ENCODE measurements around the gene KNL1. TPM values are rescaled to one million over a fixed set of nuclear protein-coding genes. Genes with fewer than 3 reads are reported as not detected.
A peak's percentile ranks its signal among the peaks of the same experiment; 100 is the strongest.

KNL1 gene
- total and polyA plus RNA-seq, 10 of the 15 experiments (the other 5 are each of a cell fraction or from before 2014, with no cell fraction given): 10.9 to 55.5 (median 28.4) TPM

GRCh38 chr15:40569129-40569953, 24.7 kb upstream of the KNL1 start, which contains the start of gene RPUSD2 (continued):
- TF ChIP-seq SKIL (IDR thresholded peaks at IDR 0.05; ENCODE audit: low read depth, poor library complexity, severe bottlenecking): no peak
- TF ChIP-seq MYC (IDR thresholded peaks at IDR 0.05; ENCODE audit: insufficient read depth, insufficient read length, insufficient replicate concordance, low read length, severe bottlenecking): peak; percentile 45
- TF ChIP-seq SIN3A (IDR thresholded peaks at IDR 0.05; ENCODE audit: low read depth, low read length): peak; percentile 97
- peak; percentile 83 for TF ChIP-seq LARP7 (IDR thresholded peaks at IDR 0.05)
- peak; percentile 93 for TF ChIP-seq POLR2A (IDR thresholded peaks at IDR 0.05; ENCODE audit: low read depth, low read length)
- TF ChIP-seq IRF4 (IDR thresholded peaks at IDR 0.05; ENCODE audit: low read depth, low read length): 0 out of 2 replicates have a peak, but pooled peaks have one; percentile 50
- TF ChIP-seq ASH2L (IDR thresholded peaks at IDR 0.05; ENCODE audit: borderline replicate concordance, low read depth): peak; percentile 91; the same call in 1 of the 2 replicates
- peak; percentile 88 for TF ChIP-seq SMAD5 (IDR thresholded peaks at IDR 0.05; ENCODE audit: low read depth)
- TF ChIP-seq ZNF207 (IDR thresholded peaks at IDR 0.05; ENCODE audit: borderline replicate concordance): peak; percentile 62; the same call in 1 of the 2 replicates
- TF ChIP-seq POLR2AphosphoS2 (IDR thresholded peaks at IDR 0.05; ENCODE audit: low read depth, low read length): peak; percentile 75; the same call in 1 of the 2 replicates
- TF ChIP-seq PAX8 (IDR thresholded peaks at IDR 0.05): no peak
- no peak for TF ChIP-seq ATF2 (IDR thresholded peaks at IDR 0.05; ENCODE audit: low read length)
- no peak for TF ChIP-seq SREBF2 (IDR thresholded peaks at IDR 0.05; ENCODE audit: low read length)
- peak; percentile 70 for TF ChIP-seq HCFC1 (IDR thresholded peaks at IDR 0.05; ENCODE audit: low read length)
- TF ChIP-seq MEF2B (IDR thresholded peaks at IDR 0.05; ENCODE audit: partially characterized antibody, poor library complexity, severe bottlenecking): peak; percentile 42
- TF ChIP-seq BRCA1 (IDR thresholded peaks at IDR 0.05; ENCODE audit: low read depth, low read length): no peak
- TF ChIP-seq POLR2AphosphoS5 (IDR thresholded peaks at IDR 0.05; ENCODE audit: low read length): peak; percentile 90
- peak; percentile 97 for TF ChIP-seq NBN (IDR thresholded peaks at IDR 0.05)
- peak; percentile 50; the same call in 1 of the 2 replicates for TF ChIP-seq HDGF (IDR thresholded peaks at IDR 0.05)
- peak; percentile 78 for TF ChIP-seq PML (IDR thresholded peaks at IDR 0.05; ENCODE audit: low read length)
- TF ChIP-seq ZZZ3 (IDR thresholded peaks at IDR 0.05; ENCODE audit: control insufficient read depth, insufficient read length, low read depth): no peak
- TF ChIP-seq IKZF2 (IDR thresholded peaks at IDR 0.05): no peak
- TF ChIP-seq E2F4 (IDR thresholded peaks at IDR 0.05; ENCODE audit: low read depth, low read length): 0 out of 2 replicates have a peak, but pooled peaks have one; percentile 58
- 0 out of 2 replicates have a peak, but pooled peaks have one; percentile 75 for TF ChIP-seq TARDBP (IDR thresholded peaks at IDR 0.05; ENCODE audit: borderline replicate concordance)
- peak; percentile 46; the same call in 1 of the 2 replicates for TF ChIP-seq NR2F1 (conservative IDR thresholded peaks at IDR 0.05)
- TF ChIP-seq TAF1 (IDR thresholded peaks at IDR 0.05; ENCODE audit: borderline replicate concordance, low read depth, low read length): peak; percentile 69; the same call in 1 of the 2 replicates
- TF ChIP-seq EED (IDR thresholded peaks at IDR 0.05; ENCODE audit: low read depth): no peak
- TF ChIP-seq GATAD2B (conservative IDR thresholded peaks at IDR 0.05; ENCODE audit: low read depth): peak; percentile 72; the same call in 1 of the 2 replicates
- peak; percentile 82; the same call in 1 of the 2 replicates for TF ChIP-seq RB1 (IDR thresholded peaks at IDR 0.05; ENCODE audit: borderline replicate concordance)
- TF ChIP-seq JUNB (IDR thresholded peaks at IDR 0.05): no peak

All from GM12878 (cell line).